A673 (cell line): Measurements from ENCODE around the gene ZC2HC1B. TPM values are rescaled to one million over a fixed set of nuclear protein-coding genes. Genes with fewer than 3 reads are reported as not detected.

Experiments
- BruUV-seq: library from RNA; stranded (reverse); fragments of 400-500 nt; replicated peaks from 2 replicates; lab custom pipeline; 2021; lab: Mats Ljungman, UMichigan
- CTCF ChIA-PET: fragments of 300-600 bp; sonication (Branson Sonifier 250); formaldehyde crosslinking; loops from one replicate; lab custom pipeline; 2022; ENCODE audit warnings: antibody characterized with exemption; lab: Charles Lee
- POLR2A ChIA-PET: fragments of 300-600 bp; sonication (Branson Sonifier 250); formaldehyde crosslinking; loops from one replicate; lab custom pipeline; 2022; ENCODE audit warnings: antibody characterized with exemption; ENCODE audit not compliant: low non-redundant PET; lab: Charles Lee
- DNase-seq: peaks from one replicate; pipeline ENCODE4 v3.0.0-alpha.2; 2015; ENCODE audit warnings: low spot score
- H3K27ac ChIP-seq: fragments of 200-600 bp; sonication (generic); 2 replicates; pipeline ENCODE4 v1.5.1; 2016; ENCODE audit warnings: mixed run types, low read depth, mild to moderate bottlenecking, mixed read lengths, antibody characterized with exemption, low read length; ENCODE audit not compliant: poor library complexity, severe bottlenecking
- H3K27me3 ChIP-seq: fragments of 200-600 bp; sonication (generic); replicated peaks from 2 replicates; pipeline ENCODE4 v1.6.1; 2017; ENCODE audit warnings: mixed run types, low read depth, mild to moderate bottlenecking, mixed read lengths, antibody characterized with exemption, low read length; ENCODE audit not compliant: insufficient read depth, poor library complexity
- H3K36me3 ChIP-seq: fragments of 200-600 bp; sonication (generic); 2 replicates; pipeline ENCODE4 v1.6.1; 2016; ENCODE audit warnings: mixed run types, mild to moderate bottlenecking, mixed read lengths, antibody characterized with exemption, low read length; ENCODE audit not compliant: insufficient read depth, poor library complexity, severe bottlenecking
- H3K4me1 ChIP-seq: fragments of 200-600 bp; sonication (generic); 2 replicates; pipeline ENCODE4 v1.6.1; 2017; ENCODE audit warnings: mixed run types, mild to moderate bottlenecking, mixed read lengths, antibody characterized with exemption, low read length; ENCODE audit not compliant: insufficient read depth, poor library complexity, severe bottlenecking
- H3K4me3 ChIP-seq: fragments of 200-600 bp; sonication (generic); 2 replicates; pipeline ENCODE4 v1.5.1; 2016; ENCODE audit warnings: low read depth, mixed run types, mild to moderate bottlenecking, mixed read lengths, low read length; ENCODE audit not compliant: poor library complexity, severe bottlenecking
- H3K9me3 ChIP-seq: fragments of 200-600 bp; sonication (generic); 2 replicates; pipeline ENCODE4 v1.6.1; 2016; ENCODE audit warnings: mixed run types, low read depth, mild to moderate bottlenecking, mixed read lengths, antibody characterized with exemption, low read length; ENCODE audit not compliant: poor library complexity, severe bottlenecking
- EZH2 ChIP-seq: fragments of 200-600 bp; sonication (generic); IDR thresholded peaks from 2 replicates; pipeline ENCODE4 v1.6.1; 2017; ENCODE audit warnings: borderline replicate concordance, low read depth, mild to moderate bottlenecking, mixed read lengths, antibody characterized with exemption, low read length; ENCODE audit not compliant: poor library complexity, severe bottlenecking
- intact Hi-C: fragments of 100-400 bp; cut with micrococcal nuclease; formaldehyde crosslinking; loops from one replicate; pipeline ENCODE4 v1.10.0; 2022; ENCODE audit not compliant: unreplicated experiment
- total RNA-seq: library from RNA; stranded (reverse); gene quantifications from 2 replicates; pipeline ENCODE4 v1.2.3, GENCODE V29; 2021
- TF ChIP-seq, protein P1 (sequence below): fragments of 300-800, 200-600 bp; sonication (generic); conservative IDR thresholded peaks from 2 replicates; pipeline ENCODE4 v1.5.1; 2017; ENCODE audit warnings: low read depth, mild to moderate bottlenecking, antibody characterized with exemption, low read length, moderate library complexity, mixed read lengths

Gene ZC2HC1B
- total RNA-seq, 1 experiment from 2014 or later = not detected

DNA sequence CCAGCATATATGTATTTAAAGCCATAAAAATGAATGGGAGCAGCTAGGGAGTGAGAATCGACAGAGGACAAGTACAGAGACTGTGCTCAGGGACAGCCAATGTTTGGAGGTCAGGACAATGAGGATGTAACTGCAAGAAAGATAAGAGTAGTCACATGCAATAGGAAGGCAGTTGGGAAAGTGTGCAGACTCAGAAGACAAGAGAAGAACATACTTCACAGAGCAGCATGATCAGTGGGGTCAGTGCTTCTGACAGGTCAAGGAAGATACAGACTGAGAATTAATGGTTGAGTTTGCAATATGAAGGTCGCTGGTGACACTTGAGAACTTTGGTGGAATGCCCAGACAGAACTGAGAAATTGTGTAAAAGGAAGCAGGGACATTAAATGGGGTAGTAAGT is 118.7 kb downstream of the ZC2HC1B start:
- no TSS peak for BruUV-seq

GRCh38 chr6:143984666-143985065 is 120.4 kb downstream of the ZC2HC1B start:
- ChIA-PET CTCF (no interaction called here), POLR2A (no interaction called here)
- Histone ChIP-seq H3K4me1 (no peaks in the 10 kb centered on the region), H3K36me3 (no peaks in the 10 kb centered on the region), H3K27me3 (peaks cover 8% of the 10 kb centered on the region), H3K27ac (no peak overlapping the region), H3K9me3 (no peaks in the 10 kb centered on the region), H3K4me3 (no peak overlapping the region)
- intact Hi-C loops = no loop called here
- TF ChIP-seq, protein P1, sequence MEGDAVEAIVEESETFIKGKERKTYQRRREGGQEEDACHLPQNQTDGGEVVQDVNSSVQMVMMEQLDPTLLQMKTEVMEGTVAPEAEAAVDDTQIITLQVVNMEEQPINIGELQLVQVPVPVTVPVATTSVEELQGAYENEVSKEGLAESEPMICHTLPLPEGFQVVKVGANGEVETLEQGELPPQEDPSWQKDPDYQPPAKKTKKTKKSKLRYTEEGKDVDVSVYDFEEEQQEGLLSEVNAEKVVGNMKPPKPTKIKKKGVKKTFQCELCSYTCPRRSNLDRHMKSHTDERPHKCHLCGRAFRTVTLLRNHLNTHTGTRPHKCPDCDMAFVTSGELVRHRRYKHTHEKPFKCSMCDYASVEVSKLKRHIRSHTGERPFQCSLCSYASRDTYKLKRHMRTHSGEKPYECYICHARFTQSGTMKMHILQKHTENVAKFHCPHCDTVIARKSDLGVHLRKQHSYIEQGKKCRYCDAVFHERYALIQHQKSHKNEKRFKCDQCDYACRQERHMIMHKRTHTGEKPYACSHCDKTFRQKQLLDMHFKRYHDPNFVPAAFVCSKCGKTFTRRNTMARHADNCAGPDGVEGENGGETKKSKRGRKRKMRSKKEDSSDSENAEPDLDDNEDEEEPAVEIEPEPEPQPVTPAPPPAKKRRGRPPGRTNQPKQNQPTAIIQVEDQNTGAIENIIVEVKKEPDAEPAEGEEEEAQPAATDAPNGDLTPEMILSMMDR = no peak
- no peak for TF ChIP-seq EZH2
- DNase-seq = no peak
- no TSS peak for BruUV-seq

More for the DNA sequence above, 118.7 kb downstream of the ZC2HC1B start:
- intact Hi-C loops = no loop called here
- no peak for DNase-seq
- TF ChIP-seq, protein P1 = no peak
- TF ChIP-seq EZH2 = no peak
- no peak overlapping the region for H3K4me3 ChIP-seq
- no peaks in the 10 kb centered on the region for H3K9me3 ChIP-seq
- no peaks in the 10 kb centered on the region for H3K4me1 ChIP-seq
- POLR2A ChIA-PET = no interaction called here
- no peak overlapping the region for H3K27ac ChIP-seq
- no peaks in the 10 kb centered on the region for H3K27me3 ChIP-seq
- no peaks in the 10 kb centered on the region for H3K36me3 ChIP-seq
- CTCF ChIA-PET = no interaction called here

GRCh38 chr6:143986463-143987065 is 122.3 kb downstream of the ZC2HC1B start:
- H3K4me1 ChIP-seq = no peaks in the 10 kb centered on the region
- H3K27ac ChIP-seq = no peak overlapping the region
- CTCF ChIA-PET = no interaction called here
- no peak overlapping the region for H3K4me3 ChIP-seq
- H3K27me3 ChIP-seq = peaks cover 8% of the 10 kb centered on the region
- no TSS peak for BruUV-seq
- TF ChIP-seq, protein P1 = no peak
- TF ChIP-seq EZH2 = no peak
- H3K9me3 ChIP-seq = no peaks in the 10 kb centered on the region
- POLR2A ChIA-PET = no interaction called here
- no peak for DNase-seq
- no peaks in the 10 kb centered on the region for H3K36me3 ChIP-seq
- intact Hi-C loops = no loop called here

Other genes starting within 250 kb of the ZC2HC1B start
- 2.4 and 3.8 TPM in 2 replicates for gene PHACTR2, start 186.5 kb upstream of the ZC2HC1B start, total RNA-seq
- 44.1 and 51.8 TPM in 2 replicates for gene LTV1, start 21.1 kb upstream of the ZC2HC1B start, total RNA-seq
- gene PLAGL1, start 143.8 kb downstream of the ZC2HC1B start, total RNA-seq = 0.77 and 1.3 TPM in 2 replicates
- gene SF3B5, start 231.1 kb downstream of the ZC2HC1B start, total RNA-seq = 135 and 136 TPM in 2 replicates